OCI-M2 (cell line): ENCODE results near the gene TMEM179B.
A peak's percentile ranks its signal among the peaks of the same experiment; 100 is the strongest.
"Not testable (repeated sequence)": the region's sequence is repeated elsewhere in the genome, so short reads cannot be mapped to it uniquely, and the experiment has no call there.

Experiments
- DNase-seq: peaks from one replicate; lab custom pipeline; 2025; ENCODE audit not compliant: unreplicated experiment; lab: John Stamatoyannopoulos, UW

The TMEM179B gene

GRCh38 chr11:62788991-62789390 is 1.8 kb downstream of the TMEM179B start:
- no peak for DNase-seq

- DNase-seq, result no peak
Measured at GRCh38 chr11:62789576-62789975, 2.4 kb downstream of the TMEM179B start.

DNA sequence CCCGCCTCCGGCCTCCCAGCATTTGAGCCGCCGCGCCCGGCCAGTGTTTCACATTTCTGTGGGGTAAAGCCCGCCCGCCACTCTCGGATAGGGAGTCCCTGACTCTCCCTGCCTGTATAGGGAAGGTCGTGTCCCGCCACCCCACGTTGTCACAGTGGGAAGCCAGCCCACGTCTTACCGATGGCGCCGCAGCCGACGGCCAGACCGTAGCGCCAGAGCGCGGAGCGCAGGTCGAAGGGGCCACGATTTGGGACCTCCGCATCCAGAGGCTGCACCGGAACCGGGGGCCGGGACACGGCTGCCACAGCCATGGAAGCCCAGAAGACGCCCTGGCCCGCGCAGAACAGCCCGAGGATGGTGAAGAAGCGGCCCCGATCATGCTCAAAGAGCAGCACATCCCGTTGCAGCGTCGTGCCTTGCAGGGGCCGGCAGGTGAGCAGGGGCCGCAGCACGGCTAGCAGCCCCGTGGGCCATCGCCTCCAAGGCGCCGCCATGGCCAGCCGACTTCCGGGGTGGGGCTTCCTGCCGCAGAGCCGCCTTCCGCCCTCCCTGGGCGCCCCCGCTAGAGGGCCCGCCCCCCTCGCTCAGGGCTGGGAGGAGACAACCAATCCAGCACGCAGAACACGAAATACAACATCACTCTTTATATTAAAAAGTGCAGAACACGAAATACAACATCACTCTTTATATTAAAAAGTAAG is 4.4 kb downstream of the TMEM179B start, which contains the start of gene TMEM223:
Gene TMEM223, minus strand, starts transcription at position 506 of the 701 bp plus-strand sequence. Its CDS starts 12 bp downstream, at position 494.
- peak; percentile 32 for DNase-seq

DNA sequence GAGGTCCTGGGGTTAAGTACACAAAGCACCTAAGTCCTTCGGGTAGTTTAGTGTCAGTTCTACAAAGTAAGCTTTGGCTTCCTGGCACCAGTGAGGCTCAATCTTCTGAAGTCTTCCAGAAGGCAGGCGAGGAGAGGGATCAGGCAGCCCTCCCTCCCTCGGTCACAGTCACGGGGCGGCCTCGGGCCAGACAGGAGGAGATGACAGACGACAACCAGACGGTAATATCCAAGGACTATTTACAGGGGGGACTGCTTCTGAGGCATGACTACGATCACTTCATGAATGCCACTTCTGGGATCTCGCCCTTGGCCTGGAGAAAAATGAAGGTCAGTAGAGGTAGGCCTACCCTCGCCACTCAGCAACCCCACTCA is 5.0 kb downstream of the TMEM179B start:
- DNase-seq, result no peak

- DNase-seq, result no peak
Measured at GRCh38 chr11:62794201-62794775, 7.1 kb downstream of the TMEM179B start.

- no peak for DNase-seq
Measured at GRCh38 chr11:62796281-62796680, 9.1 kb downstream of the TMEM179B start.

GRCh38 chr11:62799486-62799885 is 12.3 kb downstream of the TMEM179B start:
- DNase-seq, result no peak

DNA sequence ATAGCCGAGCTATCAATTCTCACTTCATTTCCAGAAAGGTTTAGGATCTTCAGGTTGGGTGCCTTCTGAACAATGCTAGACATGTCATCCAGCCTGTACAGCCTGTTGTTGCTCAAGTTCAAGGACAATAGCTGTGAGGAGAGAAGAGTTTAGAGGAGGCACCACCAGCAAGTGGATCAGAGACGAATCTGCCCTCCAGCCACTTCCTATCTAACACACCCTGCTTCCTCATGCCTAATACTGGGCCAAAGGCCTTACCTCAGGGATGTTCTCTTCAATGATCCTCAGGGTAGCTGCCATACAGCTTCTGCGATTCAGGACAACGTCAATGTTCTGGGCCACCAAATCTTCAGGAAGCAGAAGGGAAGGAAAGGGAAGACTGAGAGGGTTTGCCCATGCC is 13.9 kb downstream of the TMEM179B start:
- no peak for DNase-seq

DNA sequence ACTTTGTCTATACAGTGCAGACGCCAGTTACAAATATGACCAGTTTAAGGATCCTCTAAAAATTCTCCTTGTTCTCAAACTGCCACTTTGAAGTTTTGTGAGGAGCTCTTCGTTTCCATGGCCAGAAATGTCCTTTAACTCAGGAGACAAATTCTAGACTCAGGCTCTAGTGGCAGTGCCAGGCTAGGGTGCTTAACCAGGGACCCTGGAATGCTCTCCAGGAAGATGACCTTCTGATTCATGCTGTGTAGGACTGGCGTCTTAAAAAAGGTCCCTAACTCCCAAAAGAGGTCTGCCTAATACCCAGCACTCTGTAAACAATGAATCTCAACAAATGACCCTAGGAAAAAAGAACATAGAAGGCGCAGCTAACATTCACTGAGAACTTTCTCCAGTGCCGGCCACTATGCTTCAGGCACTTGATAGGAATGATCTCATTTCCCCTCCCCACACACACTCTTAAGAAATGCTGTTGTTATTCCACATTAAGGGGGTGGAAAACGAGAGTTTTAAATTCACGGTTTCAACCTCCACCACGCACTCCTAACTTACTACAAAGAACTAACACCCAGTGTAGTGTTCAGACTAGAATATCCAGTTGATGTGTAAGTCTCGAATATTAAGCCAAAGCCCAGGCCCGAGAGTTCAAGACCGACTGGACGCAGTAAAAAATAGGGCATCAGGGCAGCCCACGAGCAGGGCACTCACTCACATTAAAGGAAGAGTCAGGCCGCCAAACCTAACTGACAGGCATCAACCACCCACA is 17.3 kb downstream of the TMEM179B start:
- no peak for DNase-seq

DNA sequence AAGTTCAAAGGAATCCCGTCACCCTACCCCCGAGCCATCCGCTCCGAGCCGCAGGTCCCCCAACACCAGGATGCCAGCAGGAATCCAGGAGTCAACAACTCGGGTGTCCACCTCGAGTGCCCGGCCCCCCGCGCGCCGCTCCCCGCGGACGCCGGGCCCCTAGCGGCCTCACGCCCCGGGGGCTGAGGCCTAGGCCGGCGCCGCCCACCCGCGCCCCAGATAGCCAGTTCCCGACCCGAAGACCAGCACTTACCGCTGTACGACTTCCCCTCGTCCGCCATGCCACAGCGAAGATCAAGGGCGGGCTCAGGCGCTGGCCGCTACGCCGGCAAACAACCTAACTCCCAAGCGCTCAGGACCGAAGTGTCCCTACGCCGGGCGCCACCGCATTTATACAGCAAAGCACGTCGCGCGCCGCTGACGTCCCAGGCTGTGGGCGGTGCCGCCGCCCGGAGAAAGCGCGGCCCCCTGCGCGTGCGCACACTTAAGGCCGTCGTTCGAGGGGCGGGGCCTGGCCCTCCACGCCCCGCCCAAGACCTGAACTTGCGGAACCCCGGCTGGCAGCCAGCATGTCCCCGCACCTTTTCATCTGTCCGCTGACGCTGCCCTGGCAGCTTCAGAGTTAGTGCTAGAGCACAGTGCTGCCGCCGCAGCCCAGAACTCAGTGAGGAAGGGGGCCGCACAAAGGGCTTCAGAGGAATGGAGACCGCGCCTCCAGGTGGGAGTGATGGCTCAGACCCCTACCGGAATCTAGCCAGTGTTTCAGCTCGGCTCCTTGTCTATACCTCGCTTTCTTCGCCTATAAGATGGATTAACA is 18.1 kb downstream of the TMEM179B start, which contains the start of gene NXF1:
Gene NXF1, minus strand, starts transcription at position 365 of the 817 bp plus-strand sequence. Its CDS starts 84 bp downstream, at position 281.
- peak; percentile 65 for DNase-seq

DNA sequence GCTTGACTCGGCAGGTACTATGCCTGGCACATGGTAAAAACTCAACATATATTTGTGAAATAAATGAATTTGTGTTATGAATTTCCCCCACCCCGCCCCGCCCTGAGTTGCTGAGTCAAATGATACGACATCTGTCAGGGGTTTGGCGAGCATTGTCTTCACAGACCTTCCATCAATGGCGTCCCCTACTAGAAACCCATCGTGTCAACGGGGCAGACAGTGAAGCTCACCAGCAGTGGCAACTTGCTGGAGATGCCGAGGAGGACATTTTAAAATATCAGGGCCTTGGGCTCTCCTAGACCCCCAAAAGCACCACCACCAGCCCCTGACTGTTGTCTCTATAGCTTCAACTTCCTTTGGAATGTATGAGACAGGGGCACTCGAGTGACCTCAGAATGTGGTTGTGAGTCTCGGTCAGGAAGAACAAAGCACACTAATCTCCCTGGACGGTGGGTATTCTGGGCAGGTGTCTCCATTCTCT is 18.8 kb downstream of the TMEM179B start:
- DNase-seq, result no peak

DNA sequence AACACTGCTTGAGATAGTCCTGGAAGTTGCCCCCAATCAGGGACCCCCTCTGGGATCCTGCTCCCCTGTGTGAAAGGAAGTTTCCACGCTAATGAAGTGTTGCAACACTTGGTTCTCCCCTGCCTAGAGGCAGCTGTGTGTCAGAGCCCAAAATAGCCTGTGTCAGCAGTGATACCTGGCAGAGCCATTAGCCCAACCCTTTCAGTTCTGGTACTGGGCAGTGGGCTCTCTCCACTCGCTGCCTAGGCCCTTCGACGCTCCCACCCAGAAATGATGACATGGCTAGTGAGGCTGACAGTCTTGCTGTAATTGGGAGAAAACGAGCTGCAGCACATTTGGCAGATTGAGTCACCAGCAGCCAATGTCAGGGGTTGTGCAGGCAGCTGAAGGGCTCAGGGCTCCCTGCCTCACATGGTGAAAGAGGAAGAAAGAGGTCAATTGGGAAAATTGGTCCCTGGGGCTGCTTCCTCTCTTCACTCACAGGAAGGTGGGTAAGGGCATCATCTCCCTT is 19.5 kb downstream of the TMEM179B start:
- DNase-seq, result no peak

- no peak for DNase-seq
Measured at GRCh38 chr11:62810748-62811147, 23.5 kb downstream of the TMEM179B start.

- no peak for DNase-seq
Measured at GRCh38 chr11:62811659-62812058, 24.5 kb downstream of the TMEM179B start.

DNA sequence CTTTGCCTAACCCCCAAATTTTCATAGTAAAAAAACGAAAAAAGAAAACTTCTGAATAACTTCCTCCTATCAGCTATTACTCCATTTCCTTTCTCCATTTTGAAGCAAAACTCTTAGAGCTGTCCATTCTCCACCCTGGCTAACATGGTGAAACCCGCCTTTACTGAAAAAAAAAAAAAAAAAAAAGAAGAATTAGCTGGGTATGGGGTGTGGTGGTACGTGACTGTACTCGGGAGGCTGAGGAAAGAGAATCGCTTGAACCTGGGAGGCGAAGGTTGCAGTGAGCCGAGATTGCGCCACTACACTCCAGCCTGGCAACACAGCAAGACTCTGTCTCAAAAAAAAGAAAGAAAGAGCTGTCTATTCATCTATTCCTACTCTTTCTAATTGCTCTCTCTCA is 29.4 kb downstream of the TMEM179B start:
- DNase-seq, result no peak

DNA sequence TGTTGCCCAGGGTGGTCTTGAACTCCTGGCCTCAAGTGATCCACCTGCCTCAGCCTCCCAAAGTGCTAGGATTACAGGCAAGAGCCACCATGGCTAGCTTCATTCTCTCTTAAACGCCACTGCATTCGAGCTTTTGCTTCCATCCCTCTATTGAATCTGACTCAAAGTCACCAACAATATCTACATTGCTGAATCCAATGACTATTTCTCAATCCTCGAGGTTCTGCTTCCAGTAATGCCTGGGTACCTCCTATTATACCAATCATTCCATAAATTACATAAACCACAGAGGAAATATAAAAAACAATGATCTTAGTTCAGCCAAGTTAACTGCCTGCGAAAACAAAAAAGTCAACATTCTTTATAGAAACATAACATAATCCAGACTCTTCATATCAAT is 29.9 kb downstream of the TMEM179B start:
- no peak for DNase-seq

DNA sequence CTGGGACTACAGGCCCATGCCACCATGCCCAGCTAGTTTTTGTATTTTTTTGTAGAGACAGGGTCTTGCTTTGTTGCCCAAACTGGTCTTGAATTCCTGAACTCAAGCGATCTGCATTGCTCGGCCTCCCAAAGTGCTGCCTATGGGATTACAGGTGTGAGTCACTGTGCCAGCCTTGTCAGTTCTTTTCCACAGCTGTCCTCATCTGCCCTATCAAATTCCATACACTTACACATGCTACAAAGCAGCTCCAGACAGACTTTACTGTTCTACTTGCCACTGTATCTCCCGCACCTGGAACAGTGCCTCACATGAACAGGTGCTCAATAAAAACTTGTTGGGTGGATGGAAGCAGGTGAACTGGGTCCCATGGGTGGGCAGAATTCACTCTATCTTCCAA is 36.5 kb downstream of the TMEM179B start:
- no peak for DNase-seq

DNA sequence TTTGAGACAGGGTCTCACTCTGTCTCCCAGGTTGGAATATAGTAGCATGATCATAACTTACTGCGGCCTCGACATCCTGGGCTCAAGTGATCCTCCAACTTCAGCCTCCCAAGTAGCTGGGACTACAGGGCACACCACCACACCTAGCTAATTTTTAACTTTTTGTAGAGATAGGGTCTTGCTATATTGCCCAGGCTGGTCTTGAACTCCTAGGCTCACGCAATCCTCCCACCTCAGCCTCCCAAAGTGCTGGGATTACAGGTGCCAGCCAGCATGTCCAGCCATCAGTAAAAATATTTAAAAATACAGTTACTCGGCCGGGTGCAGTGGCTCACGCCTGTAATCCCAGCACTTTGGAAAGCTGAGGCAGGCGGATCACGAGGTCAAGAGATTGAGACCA is 40.9 kb downstream of the TMEM179B start:
- DNase-seq, result not testable (repeated sequence)

DNA sequence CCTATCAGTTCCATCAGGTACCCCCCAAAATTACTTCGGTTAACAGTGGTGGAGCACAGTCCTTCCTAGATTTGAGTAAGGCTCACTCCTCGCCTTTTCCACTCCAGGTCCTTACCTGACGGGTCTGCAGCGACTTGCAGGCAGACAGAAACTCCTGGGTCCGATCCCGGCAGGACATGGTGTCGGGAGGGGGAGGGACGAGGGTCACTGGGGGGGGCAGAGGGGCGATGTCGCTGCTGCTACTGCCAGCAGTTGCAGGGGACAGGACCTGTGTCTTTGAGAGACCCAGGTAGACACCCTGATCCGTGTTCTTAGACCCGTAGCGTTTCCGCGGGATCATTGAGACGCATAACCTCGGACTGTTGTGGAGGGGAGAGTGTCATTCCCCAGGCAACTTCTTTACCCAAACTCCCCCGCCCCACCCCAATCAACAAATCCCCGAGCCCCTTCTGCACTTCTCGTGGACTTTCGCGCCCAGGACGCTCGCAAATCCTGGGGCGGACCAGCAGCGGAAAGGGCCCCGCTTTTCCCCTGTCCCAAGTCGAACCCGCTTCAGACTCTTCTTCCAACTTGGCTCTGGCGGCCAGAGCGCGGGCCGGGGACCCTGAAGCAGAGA is 43.8 kb downstream of the TMEM179B start:
- no peak for DNase-seq
